Duodenal mucosa (tissue), 2 donors: ENCODE data around the gene AKT1.
A peak's percentile ranks its signal among the peaks of the same experiment; 100 is the strongest.

ENCODE experiments used
- H3K27ac ChIP-seq: one replicate; pipeline ENCODE4 v1.7.0; 2013; ENCODE audit warnings: low read depth, low read length
- H3K27me3 ChIP-seq, 2 donors: one replicate each; pipeline ENCODE4 v1.7.0; 2013; ENCODE audit warnings: low read length in 2 of 2, control low read depth in 1 of 2; ENCODE audit not compliant: insufficient read depth in 2 of 2, control insufficient read depth in 1 of 2
- H3K36me3 ChIP-seq, 2 donors: one replicate each; pipeline ENCODE4 v1.7.0; 2013; ENCODE audit warnings: low read length in 2 of 2, control low read depth in 1 of 2; ENCODE audit not compliant: insufficient read depth in 2 of 2, control insufficient read depth in 1 of 2
- H3K4me1 ChIP-seq, 2 donors: one replicate each; pipeline ENCODE4 v1.7.0; 2013; ENCODE audit warnings: low read length in 2 of 2, control low read depth in 1 of 2; ENCODE audit not compliant: insufficient read depth in 2 of 2, control insufficient read depth in 1 of 2
- H3K4me3 ChIP-seq, 2 donors: one replicate each; pipeline ENCODE4 v1.7.0; 2013; ENCODE audit warnings: low read length in 2 of 2, low read depth in 1 of 2
- H3K9ac ChIP-seq, 2 donors: one replicate each; pipeline ENCODE4 v1.7.0; 2013; ENCODE audit warnings: low read length in 2 of 2, low read depth in 1 of 2
- H3K9me3 ChIP-seq, 2 donors: one replicate each; pipeline ENCODE4 v1.7.0; 2013; ENCODE audit warnings: low read length in 2 of 2, control low read depth in 1 of 2; ENCODE audit not compliant: control insufficient read depth in 1 of 2

Gene AKT1

GRCh38 chr14:104722938-104723650 lies 72.5 kb downstream of the AKT1 start:
- H3K36me3 ChIP-seq = peaks cover 0 to 22% of the 10 kb centered on the region in 2 donors

GRCh38 chr14:104721505-104722431 lies 73.8 kb downstream of the AKT1 start:
- H3K4me1 ChIP-seq = peaks cover 16 to 22% of the 10 kb centered on the region in 2 donors

More at GRCh38 chr14:104722938-104723650, 72.5 kb downstream of the AKT1 start:
- no peaks in the 10 kb centered on the region for H3K27me3 ChIP-seq
- H3K4me3 ChIP-seq = peak overlapping the region; percentile 79 to 82
- no peak overlapping the region for H3K27ac ChIP-seq
- H3K9ac ChIP-seq = no peak overlapping the region
- no peaks in the 10 kb centered on the region for H3K9me3 ChIP-seq
- peaks cover 16 to 22% of the 10 kb centered on the region in 2 donors for H3K4me1 ChIP-seq

More at GRCh38 chr14:104721505-104722431, 73.8 kb downstream of the AKT1 start:
- no peaks in the 10 kb centered on the region for H3K9me3 ChIP-seq
- peaks cover 0 to 25% of the 10 kb centered on the region in 2 donors for H3K36me3 ChIP-seq
- H3K27me3 ChIP-seq = no peaks in the 10 kb centered on the region
- no peak overlapping the region for H3K9ac ChIP-seq
- H3K4me3 ChIP-seq = no peak overlapping the region
- no peak overlapping the region for H3K27ac ChIP-seq
